ENCODE results near the gene TCF12.
A peak's percentile ranks its signal among the peaks of the same experiment; 100 is the strongest.

Gene TCF12

DNA sequence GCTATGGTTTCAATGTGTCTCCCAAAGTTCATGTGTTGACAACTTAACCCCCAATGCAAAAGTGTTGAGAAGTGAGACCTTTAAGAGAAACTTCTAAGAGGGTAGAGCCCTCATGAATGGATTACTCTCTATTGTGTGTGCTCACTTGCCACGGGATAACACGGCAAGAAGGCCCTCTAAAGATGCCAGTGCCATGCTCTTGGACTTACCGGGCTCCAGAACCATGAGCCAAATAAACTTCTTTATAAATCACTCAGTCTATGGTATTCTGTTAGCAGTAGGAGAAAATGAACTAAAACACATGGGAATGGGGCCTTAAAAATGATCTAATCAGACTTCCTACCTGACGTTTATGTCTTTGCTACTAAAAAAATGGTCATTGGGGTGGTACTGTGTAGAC, 2.6 kb upstream of the TCF12 start:
- peaks cover 5 to 8% of the 10 kb centered on the region in 2 donors for H3K9me3 ChIP-seq (replicated peaks in 1 of 2; ENCODE audit: control insufficient read depth in 2 of 2, insufficient read depth in 1 of 2, low read depth in 1 of 2, low read length in 2 of 2)
- H4K91ac ChIP-seq (ENCODE audit: low read depth, low read length, poor library complexity): no peak overlapping the region
- H3K4me1 ChIP-seq (ENCODE audit: control insufficient read depth in 2 of 2, insufficient read depth in 1 of 2, low read depth in 1 of 2, low read length in 2 of 2): peaks cover 5 to 7% of the 10 kb centered on the region in 2 donors
- H3K9ac ChIP-seq (ENCODE audit: low read depth, low read length, poor library complexity): no peak overlapping the region
- H4K8ac ChIP-seq (ENCODE audit: low read depth, low read length): no peak overlapping the region
- no peak overlapping the region for H2AK5ac ChIP-seq (ENCODE audit: low read depth, low read length)
- no peak overlapping the region for H3K23ac ChIP-seq (ENCODE audit: low read depth, low read length, poor library complexity)
- H3K18ac ChIP-seq (ENCODE audit: low read length): no peak overlapping the region
- no peak overlapping the region for H2BK12ac ChIP-seq (ENCODE audit: low read length)
- H3K4me2 ChIP-seq (ENCODE audit: insufficient read depth, low read length, poor library complexity, severe bottlenecking): no peak overlapping the region
- peaks cover 0 to 10% of the 10 kb centered on the region in 2 donors for H3K36me3 ChIP-seq (replicated peaks in 1 of 2; ENCODE audit: control insufficient read depth in 2 of 2, insufficient read depth in 2 of 2, low read length in 2 of 2)
- no peak overlapping the region for H2BK5ac ChIP-seq (ENCODE audit: low read length)
- no peak overlapping the region for H2BK15ac ChIP-seq (ENCODE audit: low read length)
- no CpG with 5 or more reads among the region's 4 CpGs for WGBS, 2 donors (ENCODE audit: extremely low coverage in 2 of 2, insufficient read length in 2 of 2, insufficient replicate concordance in 1 of 2)
- H2BK120ac ChIP-seq (ENCODE audit: low read depth, low read length): no peak overlapping the region
- H2AFZ ChIP-seq (ENCODE audit: low read length): no peak overlapping the region
- no peaks in the 10 kb centered on the region for H3K27me3 ChIP-seq (ENCODE audit: control insufficient read depth in 3 of 3, insufficient read depth in 3 of 3, low read depth in 1 of 3, low read length in 3 of 3)
- no peak for DNase-seq (ENCODE audit: low spot score)
- no peak overlapping the region for H3K14ac ChIP-seq (ENCODE audit: low read length)
- H3K79me1 ChIP-seq (ENCODE audit: low read depth, low read length): peaks cover 3% of the 10 kb centered on the region
- H3K4me3 ChIP-seq (ENCODE audit: low read length in 2 of 2): no peak overlapping the region
- no peak overlapping the region for H3K27ac ChIP-seq (replicated peaks; ENCODE audit: low read length)
- H3K4ac ChIP-seq (ENCODE audit: low read length): no peak overlapping the region

DNA sequence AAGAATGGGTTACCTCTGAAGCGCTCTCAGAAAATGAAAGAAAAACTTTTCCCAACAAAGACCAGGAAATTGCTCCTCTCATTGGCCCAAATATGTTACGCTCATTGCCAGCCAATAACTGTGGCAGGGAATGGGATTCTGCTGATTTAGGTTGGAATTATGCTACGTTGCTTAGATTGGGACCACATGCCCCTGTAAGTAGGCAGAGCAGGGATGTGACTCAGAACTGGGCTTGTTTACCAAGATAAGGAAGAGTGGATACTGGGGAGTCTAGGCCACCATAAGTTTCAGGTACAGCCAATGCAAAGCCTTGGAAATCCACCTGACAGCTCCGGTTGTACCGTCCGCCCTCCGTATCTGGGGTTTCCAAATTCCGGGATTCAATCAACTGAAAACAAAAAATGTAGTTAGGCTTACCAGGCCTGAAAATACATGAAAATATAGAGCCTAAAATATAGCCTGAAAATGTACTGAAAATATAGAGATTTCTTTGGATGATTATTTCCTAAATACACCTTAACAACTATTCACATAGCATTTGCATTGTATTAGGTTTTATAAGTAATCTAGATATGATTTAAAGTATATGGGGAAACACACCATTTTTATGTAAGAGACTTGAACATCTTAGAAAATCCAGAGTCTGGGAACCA, 1.5 kb upstream of the TCF12 start:
- no peak overlapping the region for H3K4me3 ChIP-seq (ENCODE audit: low read length in 2 of 2)

DNA sequence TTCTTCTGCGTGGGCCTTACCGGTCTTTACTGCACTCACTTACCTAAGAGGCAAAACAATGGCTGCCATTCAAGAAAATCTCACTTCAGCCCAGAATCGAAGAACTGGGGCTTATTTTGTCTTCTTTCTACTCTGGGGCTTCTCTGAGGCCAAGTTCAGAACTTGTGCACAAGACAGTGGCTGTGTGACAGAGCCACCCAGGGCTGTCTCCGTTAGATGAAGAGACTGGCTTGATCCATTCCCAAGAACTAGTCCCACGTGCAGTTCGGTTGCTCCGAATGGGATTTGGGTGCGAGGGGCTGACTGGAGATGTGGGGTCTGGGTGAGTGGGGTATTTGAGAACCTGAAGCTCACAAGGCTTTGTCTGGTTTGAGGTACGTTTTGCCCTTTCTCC, 795 bp upstream of the TCF12 start:
- H2BK5ac ChIP-seq (ENCODE audit: low read length): no peak overlapping the region
- H2BK15ac ChIP-seq (ENCODE audit: low read length): no peak overlapping the region
- no peaks in the 10 kb centered on the region for H3K27me3 ChIP-seq (ENCODE audit: control insufficient read depth in 3 of 3, insufficient read depth in 3 of 3, low read depth in 1 of 3, low read length in 3 of 3)
- no peak overlapping the region for H3K4ac ChIP-seq (ENCODE audit: low read length)
- peaks cover 0 to 27% of the 10 kb centered on the region in 2 donors for H3K36me3 ChIP-seq (replicated peaks in 1 of 2; ENCODE audit: control insufficient read depth in 2 of 2, insufficient read depth in 2 of 2, low read length in 2 of 2)
- H2BK12ac ChIP-seq (ENCODE audit: low read length): no peak overlapping the region
- peaks cover 5 to 8% of the 10 kb centered on the region in 2 donors for H3K9me3 ChIP-seq (replicated peaks in 1 of 2; ENCODE audit: control insufficient read depth in 2 of 2, insufficient read depth in 1 of 2, low read depth in 1 of 2, low read length in 2 of 2)
- peak overlapping the region; percentile 10 for H2AK5ac ChIP-seq (ENCODE audit: low read depth, low read length)
- peak overlapping the region; percentile 69 for H3K4me2 ChIP-seq (ENCODE audit: insufficient read depth, low read length, poor library complexity, severe bottlenecking)
- H3K14ac ChIP-seq (ENCODE audit: low read length): no peak overlapping the region
- H3K18ac ChIP-seq (ENCODE audit: low read length): peak overlapping the region; percentile 98
- peak overlapping the region; percentile 68 for H3K27ac ChIP-seq (replicated peaks; ENCODE audit: low read length)
- no CpG with 5 or more reads among the region's 9 CpGs for WGBS, 2 donors (ENCODE audit: extremely low coverage in 2 of 2, insufficient read length in 2 of 2, insufficient replicate concordance in 1 of 2)
- H2BK120ac ChIP-seq (ENCODE audit: low read depth, low read length): peak overlapping the region; percentile 27
- H3K4me1 ChIP-seq (ENCODE audit: control insufficient read depth in 2 of 2, insufficient read depth in 1 of 2, low read depth in 1 of 2, low read length in 2 of 2): peaks cover 5 to 10% of the 10 kb centered on the region in 2 donors
- peak overlapping the region; percentile 66 for H4K8ac ChIP-seq (ENCODE audit: low read depth, low read length)
- peak overlapping the region; percentile 4 for H4K91ac ChIP-seq (ENCODE audit: low read depth, low read length, poor library complexity)
- H3K23ac ChIP-seq (ENCODE audit: low read depth, low read length, poor library complexity): peak overlapping the region; percentile 86
- H2AFZ ChIP-seq (ENCODE audit: low read length): peak overlapping the region; percentile 94
- peak overlapping the region in 1 of 2 donors; percentile 80 for H3K4me3 ChIP-seq (ENCODE audit: low read length in 2 of 2)
- peak overlapping the region; percentile 97 for H3K9ac ChIP-seq (ENCODE audit: low read depth, low read length, poor library complexity)
- peaks cover 3% of the 10 kb centered on the region for H3K79me1 ChIP-seq (ENCODE audit: low read depth, low read length)
- no peak for DNase-seq (ENCODE audit: low spot score)

More for the DNA sequence above, 1.5 kb upstream of the TCF12 start:
- H3K27me3 ChIP-seq (ENCODE audit: control insufficient read depth in 3 of 3, insufficient read depth in 3 of 3, low read depth in 1 of 3, low read length in 3 of 3): no peaks in the 10 kb centered on the region
- H3K14ac ChIP-seq (ENCODE audit: low read length): no peak overlapping the region
- no peak overlapping the region for H3K9ac ChIP-seq (ENCODE audit: low read depth, low read length, poor library complexity)
- no peak overlapping the region for H4K91ac ChIP-seq (ENCODE audit: low read depth, low read length, poor library complexity)
- H3K23ac ChIP-seq (ENCODE audit: low read depth, low read length, poor library complexity): no peak overlapping the region
- H2BK5ac ChIP-seq (ENCODE audit: low read length): no peak overlapping the region
- H3K18ac ChIP-seq (ENCODE audit: low read length): no peak overlapping the region
- no peak overlapping the region for H2BK15ac ChIP-seq (ENCODE audit: low read length)
- H3K27ac ChIP-seq (replicated peaks; ENCODE audit: low read length): no peak overlapping the region
- H2AK5ac ChIP-seq (ENCODE audit: low read depth, low read length): no peak overlapping the region
- WGBS, 2 donors (ENCODE audit: extremely low coverage in 2 of 2, insufficient read length in 2 of 2, insufficient replicate concordance in 1 of 2): no CpG with 5 or more reads among the region's 8 CpGs
- peak overlapping the region; percentile 10 for H3K4ac ChIP-seq (ENCODE audit: low read length)
- peaks cover 5 to 7% of the 10 kb centered on the region in 2 donors for H3K4me1 ChIP-seq (ENCODE audit: control insufficient read depth in 2 of 2, insufficient read depth in 1 of 2, low read depth in 1 of 2, low read length in 2 of 2)
- H2AFZ ChIP-seq (ENCODE audit: low read length): no peak overlapping the region
- no peak overlapping the region for H2BK120ac ChIP-seq (ENCODE audit: low read depth, low read length)
- no peak overlapping the region for H4K8ac ChIP-seq (ENCODE audit: low read depth, low read length)
- no peak for DNase-seq (ENCODE audit: low spot score)
- no peak overlapping the region for H2BK12ac ChIP-seq (ENCODE audit: low read length)
- H3K79me1 ChIP-seq (ENCODE audit: low read depth, low read length): peaks cover 3% of the 10 kb centered on the region
- no peak overlapping the region for H3K4me2 ChIP-seq (ENCODE audit: insufficient read depth, low read length, poor library complexity, severe bottlenecking)
- H3K9me3 ChIP-seq (replicated peaks in 1 of 2; ENCODE audit: control insufficient read depth in 2 of 2, insufficient read depth in 1 of 2, low read depth in 1 of 2, low read length in 2 of 2): peaks cover 5 to 8% of the 10 kb centered on the region in 2 donors
- H3K36me3 ChIP-seq (replicated peaks in 1 of 2; ENCODE audit: control insufficient read depth in 2 of 2, insufficient read depth in 2 of 2, low read length in 2 of 2): peaks cover 0 to 20% of the 10 kb centered on the region in 2 donors

DNA sequence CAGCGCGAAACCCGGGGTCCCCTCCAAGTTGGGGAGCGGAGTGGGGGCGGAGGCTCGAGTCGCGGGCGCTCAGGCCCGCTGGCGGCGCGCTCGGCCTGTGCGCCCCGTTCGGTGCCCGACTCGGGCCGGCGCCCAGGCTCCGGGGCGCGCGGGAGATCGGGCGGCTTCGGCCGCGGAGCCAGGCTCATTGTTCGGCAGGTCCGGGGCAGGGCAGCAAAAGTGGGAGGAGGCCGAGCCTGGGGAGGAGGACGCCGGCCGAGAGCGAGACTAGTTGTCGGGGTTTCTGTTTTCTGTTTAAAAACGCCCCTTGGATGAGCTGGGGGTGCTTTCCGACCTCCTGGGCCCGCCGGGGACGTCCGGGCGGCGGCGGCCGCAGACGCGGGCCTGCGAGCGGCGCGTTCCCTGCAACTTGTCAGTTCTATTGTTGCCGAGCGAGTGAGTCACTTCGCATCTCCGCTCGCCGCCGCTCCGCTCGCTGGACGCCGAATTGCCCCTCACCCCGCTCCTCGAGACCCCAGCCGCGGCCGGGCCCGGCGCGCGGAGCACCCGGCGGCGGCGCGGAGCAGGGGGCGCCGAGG, 676 bp downstream of the TCF12 start:
- H4K8ac ChIP-seq (ENCODE audit: low read depth, low read length): no peak overlapping the region
- H3K4ac ChIP-seq (ENCODE audit: low read length): peak overlapping the region; percentile 89

More for the DNA sequence above, 676 bp downstream of the TCF12 start:
- H3K18ac ChIP-seq (ENCODE audit: low read length): peak overlapping the region; percentile 100
- peak overlapping the region; percentile 94 for H2AFZ ChIP-seq (ENCODE audit: low read length)
- peak overlapping the region; percentile 85 for H3K23ac ChIP-seq (ENCODE audit: low read depth, low read length, poor library complexity)
- H4K91ac ChIP-seq (ENCODE audit: low read depth, low read length, poor library complexity): peak overlapping the region; percentile 72
- peak; percentile 44 for DNase-seq (ENCODE audit: low spot score)
- no peaks in the 10 kb centered on the region for H3K27me3 ChIP-seq (ENCODE audit: control insufficient read depth in 3 of 3, insufficient read depth in 3 of 3, low read depth in 1 of 3, low read length in 3 of 3)
- H2BK5ac ChIP-seq (ENCODE audit: low read length): peak overlapping the region; percentile 99
- peak overlapping the region; percentile 12 for H3K4me2 ChIP-seq (ENCODE audit: insufficient read depth, low read length, poor library complexity, severe bottlenecking)
- H3K4me3 ChIP-seq (ENCODE audit: low read length in 2 of 2): peak overlapping the region; percentile 80 to 100
- peaks cover 5 to 13% of the 10 kb centered on the region in 2 donors for H3K4me1 ChIP-seq (ENCODE audit: control insufficient read depth in 2 of 2, insufficient read depth in 1 of 2, low read depth in 1 of 2, low read length in 2 of 2)
- H2AK5ac ChIP-seq (ENCODE audit: low read depth, low read length): peak overlapping the region; percentile 98
- H3K9me3 ChIP-seq (replicated peaks in 1 of 2; ENCODE audit: control insufficient read depth in 2 of 2, insufficient read depth in 1 of 2, low read depth in 1 of 2, low read length in 2 of 2): peaks cover 5 to 8% of the 10 kb centered on the region in 2 donors
- H2BK12ac ChIP-seq (ENCODE audit: low read length): peak overlapping the region; percentile 8
- peaks cover 3% of the 10 kb centered on the region for H3K79me1 ChIP-seq (ENCODE audit: low read depth, low read length)
- peak overlapping the region; percentile 97 for H2BK15ac ChIP-seq (ENCODE audit: low read length)
- peak overlapping the region; percentile 97 for H3K14ac ChIP-seq (ENCODE audit: low read length)
- H3K9ac ChIP-seq (ENCODE audit: low read depth, low read length, poor library complexity): peak overlapping the region; percentile 94
- H3K36me3 ChIP-seq (replicated peaks in 1 of 2; ENCODE audit: control insufficient read depth in 2 of 2, insufficient read depth in 2 of 2, low read length in 2 of 2): peaks cover 0 to 42% of the 10 kb centered on the region in 2 donors
- WGBS, 2 donors (ENCODE audit: extremely low coverage in 2 of 2, insufficient read length in 2 of 2, insufficient replicate concordance in 1 of 2): no CpG with 5 or more reads among the region's 81 CpGs
- peak overlapping the region; percentile 100 for H2BK120ac ChIP-seq (ENCODE audit: low read depth, low read length)
- H3K27ac ChIP-seq (replicated peaks; ENCODE audit: low read length): peak overlapping the region; percentile 95

Data from neuronal stem cell (in vitro differentiated cells).